ENCODE measurements around the gene S100A12.

- TF ChIP-seq CTCF (IDR thresholded peaks at IDR 0.05) (no peak), POLR2AphosphoS5 (IDR thresholded peaks at IDR 0.05) (no peak), POLR2A (IDR thresholded peaks at IDR 0.05) (no peak)
Measured at GRCh38 chr1:153368495-153368894, 6.9 kb downstream of the S100A12 start.
